ENCODE measurements around the gene LSM4. TPM values are rescaled to one million over a fixed set of nuclear protein-coding genes. Genes with fewer than 3 reads are reported as not detected.
"Not testable (repeated sequence)": the region's sequence is repeated elsewhere in the genome, so short reads cannot be mapped to it uniquely, and the experiment has no call there.

LSM4 gene
- total and polyA plus RNA-seq, 3 donors from 2014 or later = 196 to 241 (median 212) TPM

DNA sequence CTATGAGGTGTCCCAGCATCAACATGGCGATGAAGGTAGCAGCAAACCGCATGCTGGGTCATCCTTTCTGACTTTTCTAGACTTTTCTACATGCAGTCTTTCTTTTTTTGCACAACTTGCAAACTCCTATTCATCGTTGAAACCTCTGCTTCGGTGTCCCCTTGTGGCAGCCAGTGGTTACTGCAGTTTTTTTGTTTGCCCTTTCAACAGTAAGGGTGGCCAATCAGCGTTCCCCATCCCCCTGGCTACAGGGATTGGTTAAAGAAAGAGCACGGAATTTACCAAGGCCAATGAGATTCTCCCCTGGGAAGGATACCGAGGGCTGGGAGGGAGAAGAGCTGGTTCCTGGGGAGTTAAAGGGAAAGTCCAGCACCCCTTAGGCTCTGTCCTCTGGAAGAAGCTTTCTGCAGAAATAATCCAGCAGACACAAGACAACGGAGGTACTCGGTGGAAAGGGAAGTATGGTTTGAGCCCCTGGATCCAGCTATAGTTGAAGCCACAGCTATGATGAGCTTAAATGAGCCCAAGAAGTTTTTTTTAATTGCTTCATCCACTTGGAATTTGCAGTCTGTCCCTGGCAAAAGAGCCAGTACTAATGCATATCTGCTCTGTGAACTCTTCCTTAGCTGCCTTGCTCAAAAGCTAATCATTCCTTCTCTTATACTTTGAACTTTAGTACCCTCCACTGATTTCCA is 5.6 kb upstream of the LSM4 start:
- DNase-seq = peak; percentile 99
- WGBS, 2 donors = 3 to 4% methylated on average over 9 of the region's 9 CpGs
- no peaks in the 10 kb centered on the region for H3K36me3 ChIP-seq (ENCODE audit: low read depth, missing control alignments)
- H3K27me3 ChIP-seq = no peaks in the 10 kb centered on the region
- peak overlapping the region in 1 of 2 donors; percentile 21 for H3K4me3 ChIP-seq
- intact Hi-C loops (cut with DNase I; ENCODE audit: low total_unique reads) = no loop called here
- no peaks in the 10 kb centered on the region for H3K9me3 ChIP-seq
- peaks cover 12% of the 10 kb centered on the region for H3K4me1 ChIP-seq
- TF ChIP-seq, protein P1, sequence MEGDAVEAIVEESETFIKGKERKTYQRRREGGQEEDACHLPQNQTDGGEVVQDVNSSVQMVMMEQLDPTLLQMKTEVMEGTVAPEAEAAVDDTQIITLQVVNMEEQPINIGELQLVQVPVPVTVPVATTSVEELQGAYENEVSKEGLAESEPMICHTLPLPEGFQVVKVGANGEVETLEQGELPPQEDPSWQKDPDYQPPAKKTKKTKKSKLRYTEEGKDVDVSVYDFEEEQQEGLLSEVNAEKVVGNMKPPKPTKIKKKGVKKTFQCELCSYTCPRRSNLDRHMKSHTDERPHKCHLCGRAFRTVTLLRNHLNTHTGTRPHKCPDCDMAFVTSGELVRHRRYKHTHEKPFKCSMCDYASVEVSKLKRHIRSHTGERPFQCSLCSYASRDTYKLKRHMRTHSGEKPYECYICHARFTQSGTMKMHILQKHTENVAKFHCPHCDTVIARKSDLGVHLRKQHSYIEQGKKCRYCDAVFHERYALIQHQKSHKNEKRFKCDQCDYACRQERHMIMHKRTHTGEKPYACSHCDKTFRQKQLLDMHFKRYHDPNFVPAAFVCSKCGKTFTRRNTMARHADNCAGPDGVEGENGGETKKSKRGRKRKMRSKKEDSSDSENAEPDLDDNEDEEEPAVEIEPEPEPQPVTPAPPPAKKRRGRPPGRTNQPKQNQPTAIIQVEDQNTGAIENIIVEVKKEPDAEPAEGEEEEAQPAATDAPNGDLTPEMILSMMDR (IDR thresholded peaks at IDR 0.05) = peak; percentile 97 to 100 (median 100)
- no peak for TF ChIP-seq POLR2A (IDR thresholded peaks at IDR 0.05)
- peak overlapping the region; percentile 14 to 80 for H3K27ac ChIP-seq

DNA sequence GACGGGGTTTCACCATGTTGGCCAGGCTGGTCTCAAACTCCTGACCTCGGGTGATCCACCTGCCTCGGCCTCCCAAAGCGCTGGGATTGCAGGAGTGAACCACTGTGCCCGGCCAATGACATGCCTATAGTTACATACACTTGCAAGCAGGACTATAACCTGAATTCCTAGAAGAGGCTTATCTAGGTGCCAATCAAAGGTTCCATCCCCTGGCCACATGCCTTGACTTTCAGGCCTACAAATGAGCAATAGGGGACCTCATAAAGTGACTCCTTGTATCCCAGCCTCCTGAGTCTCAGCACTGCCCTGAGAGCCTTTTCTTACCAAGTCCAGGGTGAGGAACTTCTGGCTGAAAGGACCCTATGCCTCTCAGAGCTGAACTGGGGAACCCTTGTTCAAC is 3.9 kb upstream of the LSM4 start:
- H3K4me1 ChIP-seq = peaks cover 20% of the 10 kb centered on the region
- H3K4me3 ChIP-seq = no peak overlapping the region
- WGBS, 2 donors = 90 to 92% methylated on average over 2 to 5 of the region's 5 CpGs
- no peak overlapping the region for H3K27ac ChIP-seq
- DNase-seq = no peak
- no peaks in the 10 kb centered on the region for H3K9me3 ChIP-seq
- intact Hi-C loops (cut with DNase I; ENCODE audit: low total_unique reads) = no loop called here
- H3K36me3 ChIP-seq (ENCODE audit: low read depth, missing control alignments) = no peaks in the 10 kb centered on the region
- TF ChIP-seq, protein P1 (IDR thresholded peaks at IDR 0.05) = no peak
- TF ChIP-seq POLR2A (IDR thresholded peaks at IDR 0.05) = no peak
- H3K27me3 ChIP-seq = no peaks in the 10 kb centered on the region

DNA sequence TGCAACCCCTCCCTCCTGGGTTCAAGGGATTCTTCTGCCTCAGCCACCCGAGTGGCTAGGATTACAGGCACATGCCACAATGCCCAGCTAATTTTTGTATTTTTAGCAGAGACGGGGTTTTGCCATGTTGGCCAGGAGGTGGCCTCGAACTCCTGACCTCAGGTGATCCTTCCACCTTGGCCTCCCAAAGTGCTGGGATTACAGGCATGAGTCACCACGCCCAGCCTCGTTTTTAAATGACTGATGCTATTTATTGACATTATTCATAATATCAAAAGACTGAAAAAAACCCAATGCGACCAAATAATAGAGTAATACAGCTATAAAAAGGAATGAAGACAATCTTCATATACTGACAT is 1.5 kb upstream of the LSM4 start:
- WGBS, 2 donors = 49 to 52% methylated on average over 6 of the region's 6 CpGs
- intact Hi-C loops (cut with DNase I; ENCODE audit: low total_unique reads) = loop anchor here (5.0 kb wide), 1 partner anchor 47 kb away; no protein-coding TSS in a partner anchor
- not testable (repeated sequence) for H3K36me3 ChIP-seq (ENCODE audit: low read depth, missing control alignments); H3K27me3 ChIP-seq; H3K4me3 ChIP-seq; H3K9me3 ChIP-seq; DNase-seq
- Histone ChIP-seq H3K4me1 (peaks cover 28% of the 10 kb centered on the region), H3K27ac (peak overlapping the region in 1 of 2 donors; percentile 85)

DNA sequence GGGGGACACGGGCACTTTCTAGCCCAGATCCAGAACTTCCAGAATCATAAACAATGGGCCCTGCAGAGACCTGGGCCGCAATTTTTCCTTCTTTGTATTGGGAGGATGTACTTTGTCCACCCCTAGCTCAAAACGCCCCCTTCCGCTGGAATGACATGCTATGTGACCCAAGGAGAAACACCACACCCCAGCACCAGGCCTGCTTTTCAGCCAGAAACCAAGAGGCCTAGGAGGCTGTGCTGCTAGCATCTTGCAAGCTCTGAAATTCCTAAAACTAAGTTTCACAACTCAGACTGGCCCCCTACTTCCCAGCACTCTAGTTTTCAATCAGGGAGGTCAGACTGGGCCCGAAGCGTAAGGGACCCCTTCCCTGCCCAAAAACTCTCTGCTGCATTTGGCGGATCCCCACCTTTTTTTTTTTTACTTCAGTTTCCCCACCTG is 538 bp downstream of the LSM4 start:
- H3K27ac ChIP-seq = peak overlapping the region; percentile 68 to 94
- 2 to 6% methylated on average over 7 of the region's 7 CpGs for WGBS, 2 donors
- peak; percentile 60 for DNase-seq
- intact Hi-C loops (cut with DNase I; ENCODE audit: low total_unique reads) = loop anchor here (5.0 kb wide), 1 partner anchor 45 kb away; no protein-coding TSS in a partner anchor
- H3K36me3 ChIP-seq (ENCODE audit: low read depth, missing control alignments) = no peaks in the 10 kb centered on the region
- peaks cover 24% of the 10 kb centered on the region for H3K4me1 ChIP-seq
- no peaks in the 10 kb centered on the region for H3K9me3 ChIP-seq
- no peaks in the 10 kb centered on the region for H3K27me3 ChIP-seq
- H3K4me3 ChIP-seq = peak overlapping the region; percentile 76 to 84
- TF ChIP-seq POLR2A (IDR thresholded peaks at IDR 0.05) = no peak
- TF ChIP-seq, protein P1 (IDR thresholded peaks at IDR 0.05) = no peak

DNA sequence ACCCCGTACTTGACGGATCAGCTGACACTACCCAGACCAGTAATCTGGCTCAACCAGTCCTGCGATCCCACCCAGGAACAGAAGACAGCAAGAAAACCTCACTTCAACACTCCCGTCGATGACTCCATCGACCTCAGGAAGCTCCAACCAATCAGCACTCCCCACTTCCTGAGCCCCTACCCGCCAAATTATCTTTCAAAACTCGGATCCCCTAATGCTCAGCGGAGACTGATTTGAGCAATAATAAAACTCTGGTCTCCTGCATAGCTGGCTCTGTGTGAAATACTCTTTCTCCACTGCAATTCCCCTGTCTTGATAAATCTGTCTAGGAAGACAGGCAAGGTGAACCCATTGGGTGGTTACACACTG is 1.2 kb downstream of the LSM4 start:
- H3K27me3 ChIP-seq = no peaks in the 10 kb centered on the region
- DNase-seq = no peak
- TF ChIP-seq, protein P1 (IDR thresholded peaks at IDR 0.05) = no peak
- no peak for TF ChIP-seq POLR2A (IDR thresholded peaks at IDR 0.05)
- H3K4me3 ChIP-seq = peak overlapping the region in 1 of 2 donors; percentile 84
- H3K36me3 ChIP-seq (ENCODE audit: low read depth, missing control alignments) = no peaks in the 10 kb centered on the region
- H3K27ac ChIP-seq = peak overlapping the region in 1 of 2 donors; percentile 68
- intact Hi-C loops (cut with DNase I; ENCODE audit: low total_unique reads) = loop anchor here (5.0 kb wide), 1 partner anchor 44 kb away; no protein-coding TSS in a partner anchor
- peaks cover 24% of the 10 kb centered on the region for H3K4me1 ChIP-seq
- 18 to 36% methylated on average over 9 of the region's 9 CpGs for WGBS, 2 donors
- no peaks in the 10 kb centered on the region for H3K9me3 ChIP-seq
